ENCODE measurements around the gene ATL2.

ATL2 gene

GRCh38 chr2:38409156-38410102 is 32.4 kb upstream of the ATL2 start:
- DNase-seq = no peak
- no peak for TF ChIP-seq CTCF (IDR thresholded peaks at IDR 0.05; ENCODE audit: low read depth, low read length, missing control alignments)
- H3K27ac ChIP-seq = no peak overlapping the region
- no peaks in the 10 kb centered on the region for H3K36me3 ChIP-seq (replicated peaks)
- no peaks in the 10 kb centered on the region for H3K27me3 ChIP-seq (replicated peaks)
- no peak overlapping the region for H3K4me3 ChIP-seq (ENCODE audit: low read depth, low read length)
- in situ Hi-C loops (cut with HindIII; ENCODE audit: low pct_ligation_motif_present, low sequenced_read_pairs) = no loop called here

GRCh38 chr2:38407111-38407682 is 30.1 kb upstream of the ATL2 start:
- in situ Hi-C loops (cut with HindIII; ENCODE audit: low pct_ligation_motif_present, low sequenced_read_pairs) = no loop called here

GRCh38 chr2:38406597-38407110 is 29.6 kb upstream of the ATL2 start:
- no peak for TF ChIP-seq CTCF (IDR thresholded peaks at IDR 0.05; ENCODE audit: low read depth, low read length, missing control alignments)
- in situ Hi-C loops (cut with HindIII; ENCODE audit: low pct_ligation_motif_present, low sequenced_read_pairs) = no loop called here
- H3K27me3 ChIP-seq (replicated peaks) = no peaks in the 10 kb centered on the region
- no peaks in the 10 kb centered on the region for H3K36me3 ChIP-seq (replicated peaks)
- no peak overlapping the region for H3K4me3 ChIP-seq (ENCODE audit: low read depth, low read length)
- peak; percentile 9 for DNase-seq
- H3K27ac ChIP-seq = no peak overlapping the region

More at GRCh38 chr2:38407111-38407682, 30.1 kb upstream of the ATL2 start:
- no peak overlapping the region for H3K4me3 ChIP-seq (ENCODE audit: low read depth, low read length)
- DNase-seq = no peak
- TF ChIP-seq CTCF (IDR thresholded peaks at IDR 0.05; ENCODE audit: low read depth, low read length, missing control alignments) = no peak
- no peaks in the 10 kb centered on the region for H3K36me3 ChIP-seq (replicated peaks)
- no peaks in the 10 kb centered on the region for H3K27me3 ChIP-seq (replicated peaks)
- H3K27ac ChIP-seq = no peak overlapping the region

DNA sequence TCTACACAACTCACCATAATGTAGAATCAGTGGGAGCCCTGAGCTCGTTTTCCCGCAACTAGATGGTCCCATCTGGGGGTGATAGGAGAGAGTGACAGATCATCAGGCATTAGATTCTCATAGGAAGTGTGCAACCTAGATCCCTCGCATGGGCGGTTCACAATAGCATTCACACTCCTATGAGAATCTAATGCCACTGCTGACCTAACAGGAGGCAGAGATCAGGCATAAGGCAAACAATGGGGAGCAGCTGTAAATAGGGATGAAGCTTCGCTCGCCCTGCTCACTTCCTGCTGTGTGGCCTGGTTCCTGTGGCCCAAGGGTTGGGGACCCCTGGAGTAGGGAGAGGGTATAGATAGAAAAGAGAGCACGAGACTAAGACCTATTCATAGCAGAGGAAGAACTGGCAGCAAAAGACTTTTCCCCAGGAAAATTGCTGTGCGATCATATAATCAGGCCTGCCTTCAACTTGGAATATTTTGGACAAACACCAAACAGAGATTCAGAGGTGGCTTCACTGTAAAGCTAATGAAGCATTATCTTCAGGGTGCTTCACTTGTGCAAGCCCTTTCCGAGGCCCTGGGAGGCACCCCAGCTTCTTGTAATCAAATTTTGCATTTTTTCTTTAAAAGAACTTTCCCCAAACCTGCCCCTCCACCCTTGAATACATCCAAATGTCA is 29.0 kb upstream of the ATL2 start:
- H3K27ac ChIP-seq = no peak overlapping the region
- DNase-seq = no peak
- TF ChIP-seq CTCF (IDR thresholded peaks at IDR 0.05; ENCODE audit: low read depth, low read length, missing control alignments) = no peak
- H3K36me3 ChIP-seq (replicated peaks) = no peaks in the 10 kb centered on the region
- in situ Hi-C loops (cut with HindIII; ENCODE audit: low pct_ligation_motif_present, low sequenced_read_pairs) = no loop called here
- no peaks in the 10 kb centered on the region for H3K27me3 ChIP-seq (replicated peaks)
- H3K4me3 ChIP-seq (ENCODE audit: low read depth, low read length) = no peak overlapping the region

DNA sequence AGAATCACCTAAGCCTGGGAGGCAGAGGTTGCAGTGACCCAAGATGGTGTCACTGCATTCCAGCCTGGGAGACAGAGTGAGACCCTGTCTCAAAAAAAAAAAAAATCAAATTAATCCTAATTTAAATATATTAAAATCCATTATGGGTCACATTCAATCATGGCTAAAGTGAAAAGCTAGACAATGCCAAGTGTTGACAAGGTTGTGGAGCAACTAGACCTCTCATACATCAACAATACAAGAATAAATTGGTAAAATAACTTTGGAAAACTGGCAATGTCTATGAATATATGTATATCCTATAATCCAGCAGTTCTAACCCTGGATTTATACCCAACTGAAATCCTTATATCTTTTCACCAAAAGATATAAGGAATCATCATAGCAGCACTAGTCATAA is 23.4 kb upstream of the ATL2 start:
- no peak for DNase-seq
- H3K27ac ChIP-seq = no peak overlapping the region
- in situ Hi-C loops (cut with HindIII; ENCODE audit: low pct_ligation_motif_present, low sequenced_read_pairs) = no loop called here
- H3K4me3 ChIP-seq (ENCODE audit: low read depth, low read length) = no peak overlapping the region
- no peaks in the 10 kb centered on the region for H3K36me3 ChIP-seq (replicated peaks)
- no peaks in the 10 kb centered on the region for H3K27me3 ChIP-seq (replicated peaks)
- no peak for TF ChIP-seq CTCF (IDR thresholded peaks at IDR 0.05; ENCODE audit: low read depth, low read length, missing control alignments)
